CD4-positive, alpha-beta T cell treated with Interleukin-17A for 4 hours (primary cell): ENCODE data around the gene ISCU.
A peak's percentile ranks its signal among the peaks of the same experiment; 100 is the strongest.
"Not testable (repeated sequence)": the region's sequence is repeated elsewhere in the genome, so short reads cannot be mapped to it uniquely, and the experiment has no call there.

Source experiments
- DNase-seq: peaks from one replicate; pipeline ENCODE4 v3.0.0-alpha.2; 2020; ENCODE audit warnings: mixed read lengths

ISCU gene

GRCh38 chr12:108605690-108606406 lies 43.5 kb downstream of the ISCU start:
- DNase-seq: no peak

- no peak for DNase-seq
Measured at GRCh38 chr12:108606492-108606891, 44.1 kb downstream of the ISCU start.

DNA sequence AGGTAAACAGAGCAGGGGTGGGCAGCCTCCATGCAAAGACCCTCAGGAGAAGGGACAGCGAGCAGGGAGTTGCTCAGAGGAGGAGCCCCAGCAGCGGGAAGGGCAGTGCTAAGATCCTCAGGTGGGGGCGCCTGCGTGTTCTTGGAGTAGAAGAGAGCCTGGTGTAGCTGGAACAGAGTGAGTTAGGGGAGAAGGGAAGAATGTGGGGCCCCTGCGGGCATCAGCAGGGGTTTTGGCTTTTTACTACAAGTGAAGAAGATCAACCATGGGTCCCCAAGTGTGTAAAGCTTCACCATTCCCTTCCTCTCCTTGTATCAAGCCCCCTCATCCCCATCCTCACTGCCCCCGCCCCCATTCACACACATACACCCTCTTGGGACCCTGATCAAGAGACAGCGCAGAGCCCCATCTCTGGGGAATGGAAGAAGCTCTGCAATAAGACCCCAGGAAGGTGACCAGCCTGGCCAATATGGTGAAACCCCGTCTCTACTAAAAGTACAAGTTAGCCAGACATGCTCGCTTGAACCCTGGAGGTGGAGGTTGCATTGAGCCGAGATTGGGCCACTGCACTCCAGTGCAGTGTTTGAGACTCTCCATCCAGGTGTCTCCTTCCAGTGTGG lies 45.7 kb downstream of the ISCU start:
- no peak for DNase-seq

DNA sequence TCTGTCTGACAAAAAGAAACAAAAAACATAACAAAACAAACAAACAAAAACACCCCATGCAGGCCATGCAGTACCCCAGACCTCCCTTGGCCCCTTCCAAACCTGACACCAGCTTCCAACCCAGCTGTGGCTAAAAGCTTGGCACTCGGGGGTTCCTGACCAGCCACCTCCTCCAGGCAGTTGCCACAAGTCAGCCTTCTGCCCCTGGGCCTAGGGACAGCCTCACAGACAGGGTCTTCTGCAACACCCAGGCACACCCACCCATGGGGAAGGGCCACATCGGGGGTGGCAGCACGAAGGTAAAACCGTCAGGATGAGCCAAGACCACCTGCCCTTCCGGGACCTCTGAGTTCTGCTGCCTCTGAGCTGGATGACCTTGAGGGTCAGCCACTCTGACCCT lies 46.2 kb downstream of the ISCU start:
- DNase-seq: no peak

- DNase-seq: no peak
Measured at GRCh38 chr12:108609537-108610335, 47.3 kb downstream of the ISCU start.

DNA sequence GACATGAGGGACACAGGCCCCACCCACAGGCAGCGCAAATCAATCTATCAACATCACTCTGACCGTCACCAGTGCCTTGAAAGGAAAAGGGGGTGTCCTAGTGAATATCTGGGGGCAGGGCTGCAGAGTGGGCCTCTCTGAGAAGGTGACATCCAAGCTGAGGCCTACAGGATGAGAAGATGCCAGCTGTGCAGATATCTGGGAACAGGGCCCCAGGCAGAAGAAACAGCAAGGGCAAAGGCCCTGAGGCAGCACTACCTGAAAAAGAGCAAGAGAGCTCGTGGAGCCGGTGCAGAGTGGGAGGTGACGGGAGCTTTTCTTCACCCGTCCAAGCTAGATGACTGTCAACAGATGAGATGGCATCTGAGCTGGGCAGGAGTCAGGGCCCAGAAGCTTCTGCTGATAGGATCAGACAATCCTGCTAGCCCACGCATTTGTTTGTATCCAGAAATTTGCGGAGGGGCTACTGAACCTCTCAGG lies 48.0 kb downstream of the ISCU start:
- DNase-seq: no peak

GRCh38 chr12:108610856-108611605 lies 48.6 kb downstream of the ISCU start:
- no peak for DNase-seq

DNA sequence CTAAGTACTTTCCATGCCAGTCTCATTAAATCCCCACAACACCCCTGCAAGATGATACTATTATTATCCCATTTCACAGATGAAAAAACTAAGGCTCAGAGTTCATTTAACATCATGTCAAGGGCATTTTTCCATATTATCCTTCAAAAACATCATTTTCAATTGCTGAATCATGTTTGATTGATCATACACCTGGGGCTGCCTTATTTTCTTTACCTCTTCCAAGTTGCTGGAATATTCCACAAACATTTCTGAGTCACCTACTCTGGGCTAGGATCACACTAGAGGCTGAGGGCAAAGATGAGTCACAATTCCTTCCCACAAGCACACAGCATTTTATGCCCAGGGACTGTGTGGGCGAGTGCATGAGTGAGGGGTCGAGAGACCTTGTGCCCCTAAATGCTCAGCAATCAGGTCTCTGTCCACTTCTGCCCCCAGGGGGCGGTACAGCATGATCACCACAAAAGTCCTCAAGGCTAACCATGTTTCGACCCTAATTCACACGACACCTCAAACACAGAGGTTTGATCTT lies 49.6 kb downstream of the ISCU start:
- peak; percentile 75 for DNase-seq

DNA sequence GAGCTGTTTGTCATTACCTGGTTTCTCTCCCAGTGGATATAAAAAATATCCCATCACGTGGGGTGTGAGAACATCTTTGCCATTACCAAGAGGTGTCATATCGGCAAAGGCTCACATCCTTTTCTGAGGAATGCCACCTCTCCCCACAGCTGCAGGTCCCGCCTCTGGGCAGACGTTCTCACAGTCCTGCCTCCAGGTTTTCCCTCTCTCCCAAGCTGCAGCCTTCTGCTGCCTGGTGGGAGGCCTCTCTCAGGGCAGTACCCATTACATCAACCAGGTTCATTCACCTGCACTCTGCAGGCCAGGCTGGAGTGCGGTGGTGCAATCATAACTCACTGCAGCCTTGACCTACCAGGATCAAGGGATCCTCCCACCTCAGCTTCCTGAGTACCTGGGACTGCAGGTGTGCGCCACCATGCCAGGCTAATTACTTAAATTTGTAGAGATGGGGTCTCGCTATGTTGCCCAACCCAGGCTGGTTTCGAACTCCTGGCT lies 50.4 kb downstream of the ISCU start:
- no peak for DNase-seq

- DNase-seq: no peak
Measured at GRCh38 chr12:108613548-108613947, 51.2 kb downstream of the ISCU start.

- no peak for DNase-seq
Measured at GRCh38 chr12:108614041-108614440, 51.6 kb downstream of the ISCU start.

GRCh38 chr12:108614639-108615038 lies 52.2 kb downstream of the ISCU start:
- no peak for DNase-seq

- no peak for DNase-seq
Measured at GRCh38 chr12:108615918-108616317, 53.5 kb downstream of the ISCU start.

- DNase-seq: no peak
Measured at GRCh38 chr12:108616359-108616758, 54.0 kb downstream of the ISCU start.

DNA sequence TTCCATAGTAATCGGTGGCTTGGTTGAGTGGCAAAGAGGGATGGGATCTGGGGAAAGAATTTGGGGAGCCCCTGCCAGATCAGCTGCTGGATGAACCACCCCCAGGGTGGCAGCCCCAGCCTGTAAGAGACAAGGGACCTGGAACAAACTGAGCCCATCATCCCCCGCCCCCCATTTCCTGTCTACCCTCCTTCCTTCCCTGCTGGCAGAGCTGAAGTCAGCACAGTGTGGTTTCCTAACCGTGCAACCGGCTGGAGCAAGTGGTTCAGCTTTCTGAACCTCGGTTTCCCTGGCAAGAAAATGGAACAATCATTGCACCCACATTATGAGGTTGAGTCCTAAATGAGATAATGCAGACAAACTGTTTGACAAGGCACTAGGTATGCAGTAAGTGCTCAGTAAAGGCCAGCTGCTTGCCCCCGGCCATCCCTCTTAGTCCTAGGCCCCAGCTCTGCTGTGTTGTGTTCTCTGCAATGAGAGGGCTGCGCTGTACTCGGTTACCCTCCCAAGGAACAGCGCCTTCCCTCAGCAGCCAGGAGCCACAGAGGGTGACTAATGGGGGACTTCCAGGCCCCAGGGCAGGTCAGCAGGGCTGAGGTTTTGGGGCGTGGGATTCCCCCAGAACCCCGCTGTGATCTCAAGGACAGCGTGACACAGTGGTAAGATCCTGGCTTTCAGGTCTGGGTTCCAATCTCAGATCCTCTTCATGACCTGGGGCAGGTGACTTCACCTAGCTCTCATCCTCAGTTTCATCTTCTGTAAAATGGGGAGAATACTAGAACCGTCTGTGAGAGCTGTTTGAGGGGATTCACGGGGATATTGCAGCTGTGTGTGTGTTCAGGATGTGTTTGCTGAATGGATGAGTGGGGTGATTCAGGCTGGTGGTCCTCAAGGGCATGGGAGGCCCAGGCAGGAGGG lies 54.8 kb downstream of the ISCU start:
- DNase-seq: peak; percentile 79

DNA sequence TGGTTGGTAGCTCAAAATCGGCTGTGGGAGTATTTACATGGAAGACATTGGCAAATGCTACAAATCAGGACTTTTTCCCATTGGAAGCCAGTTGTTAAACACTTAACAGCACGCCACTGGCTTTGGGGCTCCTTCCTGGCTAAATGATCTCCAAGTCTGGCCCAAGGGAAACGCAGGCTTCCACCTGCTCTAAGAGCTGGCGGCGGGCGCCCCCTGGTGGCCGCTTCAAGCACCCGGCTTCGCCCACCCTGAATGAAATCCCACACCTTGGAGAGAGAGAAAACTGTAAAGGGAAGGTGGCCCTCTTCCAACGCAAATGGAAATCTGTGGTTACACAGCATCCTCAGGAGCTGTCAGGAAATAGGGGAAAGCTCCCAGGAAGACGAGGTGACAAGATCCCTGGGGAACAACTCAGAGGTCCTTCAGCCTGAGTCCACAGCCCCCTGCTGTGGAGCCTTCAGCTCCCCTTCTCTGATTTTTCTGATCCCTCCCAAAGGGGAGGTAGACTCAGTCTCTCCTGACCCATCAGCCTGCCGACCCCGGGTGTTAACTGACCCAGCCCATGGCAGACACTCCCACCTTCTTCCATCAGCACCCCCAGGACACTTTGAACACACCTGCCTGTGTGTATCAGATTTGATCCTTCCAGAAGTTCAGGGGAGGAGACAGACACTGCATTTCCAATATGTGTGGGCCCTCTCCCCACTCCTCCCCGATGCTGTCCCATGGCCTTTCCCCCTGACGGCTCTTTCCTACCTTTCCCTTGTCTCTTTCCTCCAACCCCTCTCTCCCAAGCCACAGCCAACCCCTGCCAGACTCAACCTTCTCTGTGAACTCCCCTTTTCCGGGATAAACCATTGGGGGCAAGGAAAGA lies 55.9 kb downstream of the ISCU start:
- DNase-seq: peak; percentile 88

GRCh38 chr12:108618953-108619274 lies 56.5 kb downstream of the ISCU start:
- not testable (repeated sequence) for DNase-seq
